Nephron (organoid): ENCODE results near the gene ARPC1A.

Source experiments
- H3K27ac Mint-ChIP-seq, 3 experiments: 2 replicates each; pipeline ENCODE4 v1.8.0; 2020; ENCODE audit warnings: mixed read lengths in 3 of 3, mild to moderate bottlenecking in 2 of 3, moderate library complexity in 1 of 3
- H3K27me3 Mint-ChIP-seq: 2 replicates; pipeline ENCODE4 v1.8.0; 2021; ENCODE audit warnings: low read depth, mild to moderate bottlenecking, moderate library complexity, mixed read lengths
- H3K36me3 Mint-ChIP-seq: 2 replicates; pipeline ENCODE4 v1.8.0; 2020; ENCODE audit warnings: low read depth, mixed read lengths
- H3K4me1 Mint-ChIP-seq: 2 replicates; pipeline ENCODE4 v1.8.0; 2020; ENCODE audit warnings: mixed read lengths
- H3K4me3 Mint-ChIP-seq, 3 experiments: 2 replicates each; pipeline ENCODE4 v1.8.0; 2020; ENCODE audit warnings: mild to moderate bottlenecking in 3 of 3, mixed read lengths in 3 of 3, moderate library complexity in 2 of 3
- H3K9me3 Mint-ChIP-seq: 2 replicates; pipeline ENCODE4 v1.8.0; 2020; ENCODE audit warnings: mixed read lengths
- TF ChIP-seq, protein P1 (sequence below), 3 experiments: fragments of 200-600 bp; sonication (generic); IDR thresholded peaks; one replicate each; pipeline ENCODE4 v1.5.0; 2021; ENCODE audit warnings: antibody characterized with exemption in 3 of 3; ENCODE audit not compliant: unreplicated experiment in 3 of 3

ARPC1A gene

DNA sequence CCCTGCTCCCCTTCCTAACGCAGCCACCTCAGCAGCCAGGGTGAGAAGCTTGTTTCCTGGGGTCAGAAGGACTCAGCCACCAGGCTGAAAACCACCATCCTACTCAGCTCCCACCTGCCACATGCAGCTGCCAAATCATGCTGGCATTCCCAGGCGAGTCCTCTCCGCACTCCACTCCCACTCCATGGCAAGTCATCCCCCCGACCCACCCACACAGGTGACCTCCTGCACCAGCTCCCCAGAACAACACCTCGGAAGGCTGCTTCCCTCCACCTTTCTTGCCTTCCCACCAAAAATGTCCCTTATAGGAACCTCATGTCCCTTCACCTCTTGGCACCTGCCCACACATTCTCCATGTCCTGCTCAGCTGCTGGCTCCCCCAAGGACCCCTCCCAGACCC, 78.1 kb downstream of the ARPC1A start:
- no peak overlapping the region for H3K4me3 Mint-ChIP-seq
- TF ChIP-seq, protein P1, sequence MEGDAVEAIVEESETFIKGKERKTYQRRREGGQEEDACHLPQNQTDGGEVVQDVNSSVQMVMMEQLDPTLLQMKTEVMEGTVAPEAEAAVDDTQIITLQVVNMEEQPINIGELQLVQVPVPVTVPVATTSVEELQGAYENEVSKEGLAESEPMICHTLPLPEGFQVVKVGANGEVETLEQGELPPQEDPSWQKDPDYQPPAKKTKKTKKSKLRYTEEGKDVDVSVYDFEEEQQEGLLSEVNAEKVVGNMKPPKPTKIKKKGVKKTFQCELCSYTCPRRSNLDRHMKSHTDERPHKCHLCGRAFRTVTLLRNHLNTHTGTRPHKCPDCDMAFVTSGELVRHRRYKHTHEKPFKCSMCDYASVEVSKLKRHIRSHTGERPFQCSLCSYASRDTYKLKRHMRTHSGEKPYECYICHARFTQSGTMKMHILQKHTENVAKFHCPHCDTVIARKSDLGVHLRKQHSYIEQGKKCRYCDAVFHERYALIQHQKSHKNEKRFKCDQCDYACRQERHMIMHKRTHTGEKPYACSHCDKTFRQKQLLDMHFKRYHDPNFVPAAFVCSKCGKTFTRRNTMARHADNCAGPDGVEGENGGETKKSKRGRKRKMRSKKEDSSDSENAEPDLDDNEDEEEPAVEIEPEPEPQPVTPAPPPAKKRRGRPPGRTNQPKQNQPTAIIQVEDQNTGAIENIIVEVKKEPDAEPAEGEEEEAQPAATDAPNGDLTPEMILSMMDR (IDR thresholded peaks at IDR 0.05; ENCODE audit: unreplicated experiment in 3 of 3) = no peak
- H3K36me3 Mint-ChIP-seq = peaks cover 47% of the 10 kb centered on the region
- no peaks in the 10 kb centered on the region for H3K27me3 Mint-ChIP-seq
- no peak overlapping the region for H3K27ac Mint-ChIP-seq
- peaks cover 23% of the 10 kb centered on the region for H3K4me1 Mint-ChIP-seq
- no peaks in the 10 kb centered on the region for H3K9me3 Mint-ChIP-seq

DNA sequence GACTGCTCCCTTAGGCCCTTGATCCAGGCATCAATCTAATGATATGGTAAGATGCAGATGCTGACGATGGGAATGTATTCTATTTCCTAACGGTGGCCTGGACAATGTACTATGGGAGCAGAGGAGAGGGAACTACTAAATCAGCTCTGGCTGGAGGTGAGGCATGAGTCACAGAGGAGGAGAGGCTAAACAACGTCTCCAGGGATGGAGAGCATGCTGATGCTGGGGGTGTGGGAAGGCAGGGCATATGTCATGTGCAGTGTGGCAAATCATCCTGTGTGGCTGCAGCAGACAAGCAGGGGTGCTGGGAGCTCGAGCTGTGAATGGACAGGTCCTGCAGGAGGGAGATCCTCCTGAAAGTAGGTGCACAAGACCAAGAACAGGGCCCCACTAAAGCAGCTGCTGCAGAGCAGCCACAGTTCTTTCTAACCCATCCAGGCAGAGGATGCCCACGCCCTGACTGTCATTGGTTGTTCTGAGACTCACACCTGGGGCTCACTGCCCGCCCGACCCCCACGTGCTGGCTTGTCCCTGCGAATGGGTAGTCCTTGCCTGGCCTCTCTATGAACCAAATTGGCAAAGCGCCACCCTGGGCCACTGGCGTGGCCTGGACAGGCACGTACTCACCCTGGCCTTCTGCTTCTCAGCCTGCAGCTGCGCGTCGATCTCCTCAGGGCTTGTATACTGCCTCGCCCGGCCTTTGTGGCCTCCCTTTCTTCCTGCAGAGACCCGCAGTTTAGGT, 78.7 kb downstream of the ARPC1A start:
- Mint-ChIP-seq H3K9me3 (no peaks in the 10 kb centered on the region), H3K36me3 (peaks cover 45% of the 10 kb centered on the region), H3K27me3 (no peaks in the 10 kb centered on the region), H3K27ac (peak overlapping the region in 1 of 3 experiments; percentile 13), H3K4me1 (peaks cover 26% of the 10 kb centered on the region), H3K4me3 (peak overlapping the region; percentile 15 to 81 (median 70))
- TF ChIP-seq, protein P1 (IDR thresholded peaks at IDR 0.05; ENCODE audit: unreplicated experiment in 3 of 3) = no peak

DNA sequence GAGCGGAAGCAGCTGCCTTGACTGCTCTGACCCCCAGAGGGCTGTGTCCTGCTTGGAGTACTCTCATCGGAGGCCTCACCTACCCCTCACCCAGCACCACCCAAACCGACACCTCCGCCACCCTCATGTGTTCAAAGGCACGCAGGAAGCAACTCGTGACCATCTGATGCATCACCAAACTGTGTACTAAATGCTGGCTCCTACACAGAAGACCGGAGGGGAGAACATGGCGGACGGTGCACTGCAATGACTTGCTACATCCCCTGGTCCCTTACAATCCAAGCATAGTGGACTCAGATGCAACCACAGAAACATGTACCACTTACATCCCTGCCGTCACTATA, 79.3 kb downstream of the ARPC1A start:
- H3K36me3 Mint-ChIP-seq = peaks cover 41% of the 10 kb centered on the region
- H3K9me3 Mint-ChIP-seq = no peaks in the 10 kb centered on the region
- no peaks in the 10 kb centered on the region for H3K27me3 Mint-ChIP-seq
- H3K27ac Mint-ChIP-seq = no peak overlapping the region
- TF ChIP-seq, protein P1 (IDR thresholded peaks at IDR 0.05; ENCODE audit: unreplicated experiment in 3 of 3) = no peak
- H3K4me3 Mint-ChIP-seq = peak overlapping the region in 1 of 3 experiments; percentile 53
- peaks cover 26% of the 10 kb centered on the region for H3K4me1 Mint-ChIP-seq

DNA sequence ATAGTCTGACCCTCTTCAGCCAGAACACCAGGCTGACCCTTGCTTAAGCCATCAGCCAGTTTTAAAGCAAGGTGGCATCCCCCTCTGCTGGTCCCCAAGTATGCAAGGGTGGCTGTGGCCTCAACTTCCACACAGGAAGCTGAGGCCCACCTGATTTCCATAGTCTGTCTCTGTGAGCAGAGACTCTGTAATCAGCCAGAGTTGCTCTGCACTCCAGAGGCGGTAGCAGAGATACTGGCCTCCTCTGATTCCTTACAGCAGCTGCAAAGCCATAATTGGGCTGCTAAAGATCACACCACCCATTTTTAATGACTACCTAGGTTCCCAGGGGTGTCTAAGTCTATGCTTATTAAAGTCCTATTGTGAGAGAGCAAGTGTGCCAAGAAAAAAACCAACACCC, 80.9 kb downstream of the ARPC1A start:
- Mint-ChIP-seq H3K9me3 (no peaks in the 10 kb centered on the region), H3K27ac (peak overlapping the region in 1 of 3 experiments; percentile 98), H3K36me3 (peaks cover 36% of the 10 kb centered on the region), H3K27me3 (no peaks in the 10 kb centered on the region), H3K4me3 (peak overlapping the region; percentile 95 to 99 (median 99)), H3K4me1 (peaks cover 32% of the 10 kb centered on the region)
- TF ChIP-seq, protein P1 (IDR thresholded peaks at IDR 0.05; ENCODE audit: unreplicated experiment in 3 of 3) = no peak

- Mint-ChIP-seq H3K9me3 (no peaks in the 10 kb centered on the region), H3K36me3 (peaks cover 39% of the 10 kb centered on the region), H3K4me1 (peaks cover 32% of the 10 kb centered on the region), H3K4me3 (peak overlapping the region; percentile 95 to 99 (median 99)), H3K27me3 (no peaks in the 10 kb centered on the region), H3K27ac (peak overlapping the region; percentile 98 to 100 (median 100))
- TF ChIP-seq, protein P1 (IDR thresholded peaks at IDR 0.05; ENCODE audit: unreplicated experiment in 3 of 3) = no peak
Measured at GRCh38 chr7:99407872-99408378, 82.2 kb downstream of the ARPC1A start.
